ENCODE results near the gene CROCC2. TPM values are rescaled to one million over a fixed set of nuclear protein-coding genes. Genes with fewer than 3 reads are reported as not detected.

Gene CROCC2
- total and polyA plus RNA-seq, 2 of the 13 experiments (the other 11 are each of a cell fraction or from before 2014, with no cell fraction given): not detected

DNA sequence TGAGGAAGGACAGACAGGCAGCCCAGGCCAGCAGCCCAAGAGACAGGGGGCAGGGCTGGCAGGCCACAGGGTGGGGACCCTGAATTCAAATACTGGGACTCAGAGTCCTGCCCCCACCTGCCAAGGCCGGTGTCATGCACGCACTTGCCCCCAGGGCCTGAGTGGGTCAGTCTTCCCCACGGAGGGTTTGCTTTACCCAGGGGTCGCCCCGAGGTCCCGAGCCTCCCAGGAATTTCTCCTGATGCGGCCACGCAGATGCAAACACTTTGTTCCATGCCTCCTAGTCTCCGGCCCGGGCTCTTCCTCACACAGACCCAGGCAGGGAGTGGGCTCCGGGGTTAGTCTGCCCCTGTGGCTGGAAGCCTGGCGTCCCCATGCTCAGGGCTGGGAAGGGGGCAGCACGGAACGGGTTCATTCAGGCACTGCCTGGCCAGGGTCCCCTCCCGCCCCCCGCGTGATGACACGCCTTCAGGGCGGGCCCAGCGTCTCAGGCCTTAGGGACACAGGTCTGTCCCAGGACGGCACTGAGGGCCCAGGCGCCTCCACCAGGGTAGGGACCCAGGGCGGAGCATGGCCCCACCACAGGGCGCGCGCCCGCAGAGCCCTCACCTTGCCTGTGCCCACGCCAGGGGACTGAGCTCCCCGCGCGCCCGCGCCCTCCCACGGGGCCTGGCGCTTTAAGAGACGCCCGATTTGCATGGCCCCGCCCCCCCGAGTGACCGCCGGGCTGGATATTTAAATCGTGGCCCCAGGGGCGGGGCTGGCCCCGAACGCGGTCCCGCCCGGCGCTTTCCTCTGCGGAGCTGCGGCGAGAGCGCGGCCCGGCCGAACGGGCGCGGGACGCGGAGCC is 91.9 kb downstream of the CROCC2 start, which contains the start of gene SNED1 (continued):
- TF ChIP-seq, protein P1, sequence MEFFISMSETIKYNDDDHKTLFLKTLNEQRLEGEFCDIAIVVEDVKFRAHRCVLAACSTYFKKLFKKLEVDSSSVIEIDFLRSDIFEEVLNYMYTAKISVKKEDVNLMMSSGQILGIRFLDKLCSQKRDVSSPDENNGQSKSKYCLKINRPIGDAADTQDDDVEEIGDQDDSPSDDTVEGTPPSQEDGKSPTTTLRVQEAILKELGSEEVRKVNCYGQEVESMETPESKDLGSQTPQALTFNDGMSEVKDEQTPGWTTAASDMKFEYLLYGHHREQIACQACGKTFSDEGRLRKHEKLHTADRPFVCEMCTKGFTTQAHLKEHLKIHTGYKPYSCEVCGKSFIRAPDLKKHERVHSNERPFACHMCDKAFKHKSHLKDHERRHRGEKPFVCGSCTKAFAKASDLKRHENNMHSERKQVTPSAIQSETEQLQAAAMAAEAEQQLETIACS (CRISPR knock-in tag; IDR thresholded peaks at IDR 0.05): no peak
- TF ChIP-seq MAFK (conservative IDR thresholded peaks at IDR 0.05 in 1 of 2, IDR thresholded peaks at IDR 0.05 in 1 of 2; ENCODE audit: low read length in 2 of 2) (no peak), ZNF225 (CRISPR knock-in tag; IDR thresholded peaks at IDR 0.05) (peak; percentile 55; the same call in 1 of the 2 replicates), NR2F1 (CRISPR knock-in tag; IDR thresholded peaks at IDR 0.05) (peak in 1 of 2 experiments; percentile 10; a peak in 1 of 4 replicates), CREB1 (IDR thresholded peaks at IDR 0.05) (no peak), CREB1 (CRISPR knock-in tag; IDR thresholded peaks at IDR 0.05) (no peak), STAT5B (CRISPR knock-in tag; IDR thresholded peaks at IDR 0.05) (no peak), PHF21A (CRISPR knock-in tag; IDR thresholded peaks at IDR 0.05) (0 out of 2 replicates have a peak, but pooled peaks have one; percentile 24), ZNF776 (CRISPR knock-in tag; IDR thresholded peaks at IDR 0.05) (peak; percentile 79; the same call in 1 of the 2 replicates), TBL1XR1 (IDR thresholded peaks at IDR 0.05; ENCODE audit: borderline replicate concordance, low read length, partially characterized antibody) (no peak), NBN (conservative IDR thresholded peaks at IDR 0.05) (no peak), ZNF501 (CRISPR knock-in tag; IDR thresholded peaks at IDR 0.05) (0 out of 2 replicates have a peak, but pooled peaks have one; percentile 43), HIVEP1 (CRISPR knock-in tag; IDR thresholded peaks at IDR 0.05) (peak; percentile 72), CC2D1A (CRISPR knock-in tag; IDR thresholded peaks at IDR 0.05) (no peak), MED13 (CRISPR knock-in tag; IDR thresholded peaks at IDR 0.05) (no peak), FOXK2 (IDR thresholded peaks at IDR 0.05) (no peak), PHF8 (CRISPR knock-in tag; IDR thresholded peaks at IDR 0.05) (peak; percentile 54), SNRNP70 (IDR thresholded peaks at IDR 0.05; ENCODE audit: low read depth, low read length) (no peak), NFE2L2 (IDR thresholded peaks at IDR 0.05; ENCODE audit: low read length) (no peak), ZNF552 (CRISPR knock-in tag; IDR thresholded peaks at IDR 0.05; ENCODE audit: borderline replicate concordance) (no peak), ZNF766 (CRISPR knock-in tag; IDR thresholded peaks at IDR 0.05; ENCODE audit: borderline replicate concordance) (0 out of 2 replicates have a peak, but pooled peaks have one; percentile 22), HOXD1 (CRISPR knock-in tag; IDR thresholded peaks at IDR 0.05) (no peak), MAFF (IDR thresholded peaks at IDR 0.05; ENCODE audit: low read depth, low read length) (no peak), MIXL1 (CRISPR knock-in tag; IDR thresholded peaks at IDR 0.05) (no peak), TOPORS (CRISPR knock-in tag; IDR thresholded peaks at IDR 0.05) (no peak)
- TF ChIP-seq, protein P2, sequence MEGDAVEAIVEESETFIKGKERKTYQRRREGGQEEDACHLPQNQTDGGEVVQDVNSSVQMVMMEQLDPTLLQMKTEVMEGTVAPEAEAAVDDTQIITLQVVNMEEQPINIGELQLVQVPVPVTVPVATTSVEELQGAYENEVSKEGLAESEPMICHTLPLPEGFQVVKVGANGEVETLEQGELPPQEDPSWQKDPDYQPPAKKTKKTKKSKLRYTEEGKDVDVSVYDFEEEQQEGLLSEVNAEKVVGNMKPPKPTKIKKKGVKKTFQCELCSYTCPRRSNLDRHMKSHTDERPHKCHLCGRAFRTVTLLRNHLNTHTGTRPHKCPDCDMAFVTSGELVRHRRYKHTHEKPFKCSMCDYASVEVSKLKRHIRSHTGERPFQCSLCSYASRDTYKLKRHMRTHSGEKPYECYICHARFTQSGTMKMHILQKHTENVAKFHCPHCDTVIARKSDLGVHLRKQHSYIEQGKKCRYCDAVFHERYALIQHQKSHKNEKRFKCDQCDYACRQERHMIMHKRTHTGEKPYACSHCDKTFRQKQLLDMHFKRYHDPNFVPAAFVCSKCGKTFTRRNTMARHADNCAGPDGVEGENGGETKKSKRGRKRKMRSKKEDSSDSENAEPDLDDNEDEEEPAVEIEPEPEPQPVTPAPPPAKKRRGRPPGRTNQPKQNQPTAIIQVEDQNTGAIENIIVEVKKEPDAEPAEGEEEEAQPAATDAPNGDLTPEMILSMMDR (CRISPR knock-in tag; IDR thresholded peaks at IDR 0.05): peak; percentile 26
- TF ChIP-seq, protein P3, sequence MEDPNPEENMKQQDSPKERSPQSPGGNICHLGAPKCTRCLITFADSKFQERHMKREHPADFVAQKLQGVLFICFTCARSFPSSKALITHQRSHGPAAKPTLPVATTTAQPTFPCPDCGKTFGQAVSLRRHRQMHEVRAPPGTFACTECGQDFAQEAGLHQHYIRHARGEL (CRISPR knock-in tag; IDR thresholded peaks at IDR 0.05): 0 out of 2 replicates have a peak, but pooled peaks have one; percentile 42
- TF ChIP-seq, protein P4, sequence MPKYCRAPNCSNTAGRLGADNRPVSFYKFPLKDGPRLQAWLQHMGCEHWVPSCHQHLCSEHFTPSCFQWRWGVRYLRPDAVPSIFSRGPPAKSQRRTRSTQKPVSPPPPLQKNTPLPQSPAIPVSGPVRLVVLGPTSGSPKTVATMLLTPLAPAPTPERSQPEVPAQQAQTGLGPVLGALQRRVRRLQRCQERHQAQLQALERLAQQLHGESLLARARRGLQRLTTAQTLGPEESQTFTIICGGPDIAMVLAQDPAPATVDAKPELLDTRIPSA (CRISPR knock-in tag; IDR thresholded peaks at IDR 0.05; ENCODE audit: borderline replicate concordance): 0 out of 2 replicates have a peak, but pooled peaks have one; percentile 37

Data from HepG2 (cell line).